MM.1S (cell line): ENCODE results near the gene TERT.

Source experiments
- DNase-seq: peaks from one replicate; pipeline ENCODE4 v3.0.0-alpha.2; 2015
- H2AFZ ChIP-seq: fragments of 300-600 bp; sonication (generic); 2 replicates; pipeline ENCODE4 v1.6.0; 2016; ENCODE audit warnings: antibody characterized with exemption, low read length
- H3F3A ChIP-seq: fragments of 300-600 bp; sonication (generic); 2 replicates; pipeline ENCODE4 v1.6.1; 2016; ENCODE audit warnings: mild to moderate bottlenecking, antibody characterized with exemption, low read length, moderate library complexity, mixed read lengths; ENCODE audit not compliant: insufficient read depth
- H3K27ac ChIP-seq: fragments of 300-600 bp; sonication (generic); 2 replicates; pipeline ENCODE4 v1.5.1; 2016; ENCODE audit warnings: mild to moderate bottlenecking, low read length
- H3K27me3 ChIP-seq: fragments of 300-600 bp; sonication (generic); replicated peaks from 2 replicates; pipeline ENCODE4 v1.6.0; 2016; ENCODE audit warnings: low read length; ENCODE audit not compliant: insufficient read depth
- H3K36me3 ChIP-seq: fragments of 300-600 bp; sonication (generic); replicated peaks from 2 replicates; pipeline ENCODE4 v1.6.1; 2016; ENCODE audit warnings: mild to moderate bottlenecking, low read length, mixed read lengths; ENCODE audit not compliant: insufficient read depth
- H3K4me1 ChIP-seq: fragments of 300-600 bp; sonication (generic); 2 replicates; pipeline ENCODE4 v1.6.1; 2016; ENCODE audit warnings: low read length, mixed read lengths
- H3K4me2 ChIP-seq: fragments of 300-600 bp; sonication (generic); 2 replicates; pipeline ENCODE4 v1.6.0; 2016; ENCODE audit warnings: low read depth, low read length
- H3K4me3 ChIP-seq: fragments of 300-600 bp; sonication (generic); 2 replicates; pipeline ENCODE4 v1.5.1; 2016; ENCODE audit warnings: low read length, mixed read lengths
- H3K79me2 ChIP-seq: fragments of 300-600 bp; sonication (generic); 2 replicates; pipeline ENCODE4 v1.6.1; 2016; ENCODE audit warnings: mixed run types, low read length, mixed read lengths
- H3K9ac ChIP-seq: fragments of 300-600 bp; sonication (generic); 2 replicates; pipeline ENCODE4 v1.6.1; 2016; ENCODE audit warnings: low read length, mixed read lengths
- H3K9me2 ChIP-seq: fragments of 300-600 bp; sonication (generic); replicated peaks from 2 replicates; pipeline ENCODE4 v1.6.1; 2016; ENCODE audit warnings: mild to moderate bottlenecking, low read length, mixed read lengths; ENCODE audit not compliant: insufficient read depth
- H3K9me3 ChIP-seq: fragments of 300-600 bp; sonication (generic); replicated peaks from 2 replicates; pipeline ENCODE4 v1.6.1; 2016; ENCODE audit warnings: mild to moderate bottlenecking, low read length, mixed read lengths; ENCODE audit not compliant: insufficient read depth
- H4K20me1 ChIP-seq: fragments of 300-600 bp; sonication (generic); 2 replicates; pipeline ENCODE4 v1.6.1; 2016; ENCODE audit warnings: mild to moderate bottlenecking, low read length, moderate library complexity, mixed read lengths; ENCODE audit not compliant: insufficient read depth
- CTCF ChIP-seq: fragments of 300-600 bp; sonication (generic); IDR thresholded peaks from 2 replicates; pipeline ENCODE4 v1.5.1; 2016; ENCODE audit warnings: antibody characterized with exemption, low read length, mixed read lengths
- EZH2 ChIP-seq: fragments of 300-600 bp; sonication (generic); optimal IDR thresholded peaks from 2 replicates; pipeline ENCODE3; 2017; ENCODE audit warnings: low read depth, mild to moderate bottlenecking, antibody characterized with exemption, low read length, mixed read lengths
- EZH2phosphoT487 ChIP-seq: fragments of 300-600 bp; sonication (generic); IDR thresholded peaks from 2 replicates; pipeline ENCODE4 v1.6.1; 2018; ENCODE audit warnings: antibody characterized with exemption, low read length

Gene TERT

GRCh38 chr5:1298067-1298551 lies 3.2 kb upstream of the TERT start:
- Histone ChIP-seq H3K9me3 (no peaks in the 10 kb centered on the region), H2AFZ (no peak overlapping the region), H3K4me3 (no peak overlapping the region), H3K9ac (no peak overlapping the region), H3K27me3 (no peaks in the 10 kb centered on the region), H3F3A (0 out of 2 replicates have a peak, but pooled peaks cover 6% of the 10 kb centered on the region), H3K4me1 (no peaks in the 10 kb centered on the region), H3K79me2 (no peaks in the 10 kb centered on the region; the same call in 1 of the 2 replicates), H4K20me1 (no peaks in the 10 kb centered on the region), H3K4me2 (no peak overlapping the region), H3K9me2 (no peaks in the 10 kb centered on the region), H3K36me3 (no peaks in the 10 kb centered on the region), H3K27ac (no peak overlapping the region)
- TF ChIP-seq EZH2 (no peak), EZH2phosphoT487 (no peak), CTCF (no peak)
- no peak for DNase-seq

GRCh38 chr5:1297243-1297642 lies 2.4 kb upstream of the TERT start:
- TF ChIP-seq EZH2 (no peak), CTCF (no peak), EZH2phosphoT487 (no peak)
- DNase-seq = no peak
- H3K36me3 ChIP-seq = no peaks in the 10 kb centered on the region
- no peaks in the 10 kb centered on the region for H3K9me3 ChIP-seq
- no peaks in the 10 kb centered on the region for H3K4me1 ChIP-seq
- H3F3A ChIP-seq = 0 out of 2 replicates have a peak, but pooled peaks cover 6% of the 10 kb centered on the region
- no peak overlapping the region for H3K4me3 ChIP-seq
- no peaks in the 10 kb centered on the region for H4K20me1 ChIP-seq
- H2AFZ ChIP-seq = no peak overlapping the region
- no peaks in the 10 kb centered on the region for H3K9me2 ChIP-seq
- H3K27ac ChIP-seq = no peak overlapping the region
- no peak overlapping the region for H3K9ac ChIP-seq
- H3K79me2 ChIP-seq = no peaks in the 10 kb centered on the region; the same call in 1 of the 2 replicates
- no peaks in the 10 kb centered on the region for H3K27me3 ChIP-seq
- H3K4me2 ChIP-seq = no peak overlapping the region

- 0 out of 2 replicates have a peak, but pooled peaks cover 6% of the 10 kb centered on the region for H3F3A ChIP-seq
- no peak for DNase-seq
- no peaks in the 10 kb centered on the region; the same call in 1 of the 2 replicates for H3K79me2 ChIP-seq
- H3K36me3 ChIP-seq = no peaks in the 10 kb centered on the region
- no peak overlapping the region for H2AFZ ChIP-seq
- H3K4me3 ChIP-seq = no peak overlapping the region
- H3K27me3 ChIP-seq = no peaks in the 10 kb centered on the region
- H3K9me3 ChIP-seq = no peaks in the 10 kb centered on the region
- no peak overlapping the region for H3K4me2 ChIP-seq
- H4K20me1 ChIP-seq = no peaks in the 10 kb centered on the region
- H3K9ac ChIP-seq = no peak overlapping the region
- H3K4me1 ChIP-seq = no peaks in the 10 kb centered on the region
- TF ChIP-seq EZH2 (no peak), CTCF (no peak), EZH2phosphoT487 (no peak)
- no peak overlapping the region for H3K27ac ChIP-seq
- H3K9me2 ChIP-seq = no peaks in the 10 kb centered on the region
Measured at GRCh38 chr5:1295650-1296037, 776 bp upstream of the TERT start.
